ENCODE data around the gene ALLC.
"Not testable (repeated sequence)": the region's sequence is repeated elsewhere in the genome, so short reads cannot be mapped to it uniquely, and the experiment has no call there.

Gene ALLC

GRCh38 chr2:3656762-3657721 is 958 bp upstream of the ALLC start:
- DNase-seq: peak; percentile 72

GRCh38 chr2:3659447-3660432 is 1.7 kb downstream of the ALLC start:
- peak; percentile 31 for DNase-seq

- not testable (repeated sequence) for DNase-seq
Measured at GRCh38 chr2:3660640-3661039, 2.6 kb downstream of the ALLC start.

GRCh38 chr2:3661149-3661660 is 3.2 kb downstream of the ALLC start:
- no peak for DNase-seq

- no peak for DNase-seq
Measured at GRCh38 chr2:3662239-3662638, 4.2 kb downstream of the ALLC start.

- no peak for DNase-seq
Measured at GRCh38 chr2:3664118-3664517, 6.1 kb downstream of the ALLC start.

- no peak for DNase-seq
Measured at GRCh38 chr2:3664925-3665324, 6.9 kb downstream of the ALLC start.

GRCh38 chr2:3665886-3666612 is 8.0 kb downstream of the ALLC start:
- DNase-seq: no peak

GRCh38 chr2:3666613-3666975 is 8.6 kb downstream of the ALLC start:
- no peak for DNase-seq

GRCh38 chr2:3667151-3667631 is 9.2 kb downstream of the ALLC start:
- peak; percentile 96 for DNase-seq

- no peak for DNase-seq
Measured at GRCh38 chr2:3669656-3670055, 11.7 kb downstream of the ALLC start.

GRCh38 chr2:3670376-3670775 is 12.4 kb downstream of the ALLC start:
- no peak for DNase-seq

- no peak for DNase-seq
Measured at GRCh38 chr2:3670941-3671340, 12.9 kb downstream of the ALLC start.

GRCh38 chr2:3672861-3673678 is 15.1 kb downstream of the ALLC start:
- DNase-seq: peak; percentile 79

GRCh38 chr2:3674066-3674845 is 16.3 kb downstream of the ALLC start:
- no peak for DNase-seq

GRCh38 chr2:3675687-3676086 is 17.7 kb downstream of the ALLC start:
- no peak for DNase-seq

GRCh38 chr2:3677436-3677835 is 19.4 kb downstream of the ALLC start:
- no peak for DNase-seq

- DNase-seq: no peak
Measured at GRCh38 chr2:3678212-3678611, 20.2 kb downstream of the ALLC start.

- no peak for DNase-seq
Measured at GRCh38 chr2:3679180-3679579, 21.2 kb downstream of the ALLC start.

- DNase-seq: no peak
Measured at GRCh38 chr2:3679616-3680393, 21.8 kb downstream of the ALLC start.

All from NCI-H2171 treated with DMSO at 0.1 percent for 48 hours (cell line).